A549 (cell line): ENCODE data around the gene ZRANB1.

Source experiments
- EP300 ChIP-seq, 2 experiments: fragments of >200 bp; sonication (Bioruptor Twin); formaldehyde crosslinking; IDR thresholded peaks; 2 replicates in 1 of 2; 3 replicates in 1 of 2; pipeline ENCODE4 v1.6.1; 2016 to 2017
- HDAC2 ChIP-seq: fragments of 200-600 bp; sonication (generic); IDR thresholded peaks from 2 replicates; pipeline ENCODE4 v1.6.1; 2016
- JUN ChIP-seq, 2 experiments: fragments of >200 bp; sonication (Bioruptor Twin); formaldehyde crosslinking; IDR thresholded peaks; 2 replicates in 1 of 2; 3 replicates in 1 of 2; pipeline ENCODE4 v1.6.1; 2016 to 2017
- POLR2A ChIP-seq: IDR thresholded peaks from 2 replicates; pipeline ENCODE4 v1.6.1; 2012; ENCODE audit warnings: mild to moderate bottlenecking, low read length
- RAD21 ChIP-seq, 2 experiments: fragments of >200 bp in 1 of 2; sonication (Bioruptor Twin) in 1 of 2; formaldehyde crosslinking in 1 of 2; IDR thresholded peaks in 1 of 2; conservative IDR thresholded peaks in 1 of 2; 2 replicates in 1 of 2; 3 replicates in 1 of 2; pipeline ENCODE4 v1.6.1; 2012 to 2018; ENCODE audit warnings: inconsistent platforms in 1 of 2
- TF ChIP-seq, protein P1 (sequence below): IDR thresholded peaks from 2 replicates; pipeline ENCODE4 v1.6.1; 2012
- TF ChIP-seq, protein P2 (sequence below): fragments of >200 bp; sonication (Bioruptor Twin); formaldehyde crosslinking; IDR thresholded peaks from 3 replicates; pipeline ENCODE4 v1.5.1; 2016

DNA sequence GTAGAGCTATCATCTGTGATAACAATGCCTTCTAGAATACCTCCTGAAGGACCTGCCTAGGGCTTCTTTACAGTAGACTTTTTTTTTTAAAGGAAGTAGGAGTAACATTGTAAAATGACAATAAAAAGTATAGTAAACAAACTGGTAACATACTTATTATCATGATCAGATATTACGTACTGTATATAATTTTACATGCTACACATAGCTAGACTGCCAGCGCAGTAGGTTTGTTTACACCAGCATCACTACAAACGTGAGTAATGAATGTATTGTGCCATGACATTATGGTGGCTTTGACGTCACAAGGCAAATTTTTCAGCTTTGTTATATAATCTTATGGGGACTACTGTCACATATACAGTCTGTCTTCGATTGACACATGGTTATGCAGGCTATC, 15.4 kb upstream of the ZRANB1 start:
- TF ChIP-seq, protein P1, sequence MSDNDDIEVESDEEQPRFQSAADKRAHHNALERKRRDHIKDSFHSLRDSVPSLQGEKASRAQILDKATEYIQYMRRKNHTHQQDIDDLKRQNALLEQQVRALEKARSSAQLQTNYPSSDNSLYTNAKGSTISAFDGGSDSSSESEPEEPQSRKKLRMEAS: no peak
- TF ChIP-seq POLR2A (no peak), HDAC2 (no peak), EP300 (IDR thresholded peaks at IDR 0.05) (no peak), JUN (IDR thresholded peaks at IDR 0.05) (no peak), RAD21 (conservative IDR thresholded peaks at IDR 0.05 in 1 of 2, IDR thresholded peaks at IDR 0.05 in 1 of 2) (no peak)
- TF ChIP-seq, protein P2, sequence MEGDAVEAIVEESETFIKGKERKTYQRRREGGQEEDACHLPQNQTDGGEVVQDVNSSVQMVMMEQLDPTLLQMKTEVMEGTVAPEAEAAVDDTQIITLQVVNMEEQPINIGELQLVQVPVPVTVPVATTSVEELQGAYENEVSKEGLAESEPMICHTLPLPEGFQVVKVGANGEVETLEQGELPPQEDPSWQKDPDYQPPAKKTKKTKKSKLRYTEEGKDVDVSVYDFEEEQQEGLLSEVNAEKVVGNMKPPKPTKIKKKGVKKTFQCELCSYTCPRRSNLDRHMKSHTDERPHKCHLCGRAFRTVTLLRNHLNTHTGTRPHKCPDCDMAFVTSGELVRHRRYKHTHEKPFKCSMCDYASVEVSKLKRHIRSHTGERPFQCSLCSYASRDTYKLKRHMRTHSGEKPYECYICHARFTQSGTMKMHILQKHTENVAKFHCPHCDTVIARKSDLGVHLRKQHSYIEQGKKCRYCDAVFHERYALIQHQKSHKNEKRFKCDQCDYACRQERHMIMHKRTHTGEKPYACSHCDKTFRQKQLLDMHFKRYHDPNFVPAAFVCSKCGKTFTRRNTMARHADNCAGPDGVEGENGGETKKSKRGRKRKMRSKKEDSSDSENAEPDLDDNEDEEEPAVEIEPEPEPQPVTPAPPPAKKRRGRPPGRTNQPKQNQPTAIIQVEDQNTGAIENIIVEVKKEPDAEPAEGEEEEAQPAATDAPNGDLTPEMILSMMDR: no peak
